Articular chondrocyte of knee joint (primary cell): ENCODE results near the gene RBM34. TPM values are rescaled to one million over a fixed set of nuclear protein-coding genes. Genes with fewer than 3 reads are reported as not detected.
A peak's percentile ranks its signal among the peaks of the same experiment; 100 is the strongest.

Experiments
- small RNA-seq: library from RNA; depleted of rRNA; stranded (forward); fragments of <200 nt; gene quantifications from one replicate; pipeline ENCODE3, GENCODE V24; 2012
- total RNA-seq: library from RNA; depleted of rRNA; stranded (reverse); fragments of >200 nt; gene quantifications from 2 replicates; pipeline ENCODE4 v1.2.3, GENCODE V29; 2012

Gene RBM34, protein sequence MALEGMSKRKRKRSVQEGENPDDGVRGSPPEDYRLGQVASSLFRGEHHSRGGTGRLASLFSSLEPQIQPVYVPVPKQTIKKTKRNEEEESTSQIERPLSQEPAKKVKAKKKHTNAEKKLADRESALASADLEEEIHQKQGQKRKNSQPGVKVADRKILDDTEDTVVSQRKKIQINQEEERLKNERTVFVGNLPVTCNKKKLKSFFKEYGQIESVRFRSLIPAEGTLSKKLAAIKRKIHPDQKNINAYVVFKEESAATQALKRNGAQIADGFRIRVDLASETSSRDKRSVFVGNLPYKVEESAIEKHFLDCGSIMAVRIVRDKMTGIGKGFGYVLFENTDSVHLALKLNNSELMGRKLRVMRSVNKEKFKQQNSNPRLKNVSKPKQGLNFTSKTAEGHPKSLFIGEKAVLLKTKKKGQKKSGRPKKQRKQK
- 67.4 and 71.0 TPM in 2 replicates for total RNA-seq

DNA sequence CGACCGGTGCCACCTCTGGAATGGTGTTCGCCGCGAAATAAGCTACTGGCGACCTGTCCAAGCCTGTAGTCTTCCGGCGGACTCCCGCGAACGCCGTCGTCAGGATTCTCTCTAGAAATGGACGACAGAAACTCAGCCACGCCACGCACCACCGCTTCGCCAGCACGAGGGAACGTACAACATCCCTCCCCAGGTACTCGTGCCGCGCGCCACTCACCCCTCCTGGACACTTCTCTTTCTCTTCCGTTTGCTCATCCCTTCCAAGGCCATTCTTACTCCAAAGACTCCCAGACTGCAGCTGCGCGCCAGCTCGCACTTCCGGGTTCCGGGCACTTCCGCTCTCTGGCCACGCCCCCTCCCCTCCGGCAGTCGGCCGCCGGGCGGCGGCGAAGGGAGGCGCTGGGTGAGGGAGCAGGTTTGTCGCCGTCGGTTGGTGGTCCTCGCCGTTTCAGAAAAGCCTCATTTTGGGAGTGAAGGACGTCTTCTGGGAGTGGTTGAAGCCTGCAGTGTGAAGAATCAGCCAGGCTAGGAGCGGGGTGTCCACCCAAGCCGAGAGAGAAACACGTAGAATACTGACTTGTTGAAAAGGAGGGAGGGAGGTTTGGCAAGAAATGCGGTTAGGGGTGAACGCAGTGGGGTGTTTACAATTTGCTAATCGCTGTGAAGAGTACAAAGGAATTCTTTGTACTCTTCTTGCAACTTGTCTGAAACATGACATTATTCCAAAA lies at the start of gene RBM34:
Gene RBM34 (minus strand): TSS at position 294 of the 728 bp plus-strand sequence. CDS start 24 bp downstream, at position 270.

GRCh38 chr1:235128456-235129328 lies 32.4 kb downstream of the RBM34 start, which contains the start of gene TOMM20:
Gene TOMM20, minus strand, starts transcription at chr1:235128837. Its CDS starts 122 bp downstream, at chr1:235128715.

Small RNA genes within 50 kb of the gene (small RNA-seq; reads per million reads assigned to genes)
- gene AL732292.1, result not detected
- gene MIR4753, result 2.2 reads per million, percentile 75 among the genes with 10 or more reads in this experiment
- gene SNORA14B, result 74.7 reads per million, percentile 97 among the genes with 10 or more reads in this experiment

Other genes starting within 250 kb of the RBM34 start
- gene TOMM20, start 32.4 kb downstream of the RBM34 start, total RNA-seq, result 115 and 124 TPM in 2 replicates
- 34.6 and 39.3 TPM in 2 replicates for gene ARID4B, start 166.9 kb upstream of the RBM34 start, total RNA-seq
- gene GGPS1, start 167.3 kb upstream of the RBM34 start, total RNA-seq, result 43.1 and 47.5 TPM in 2 replicates
- gene TBCE, start 206.2 kb upstream of the RBM34 start, total RNA-seq, result 29.3 and 30.5 TPM in 2 replicates